K562 (cell line): ENCODE results near the gene GOLGA2. TPM values are rescaled to one million over a fixed set of nuclear protein-coding genes. Genes with fewer than 3 reads are reported as not detected.

Source experiments
- CLOCK ChIP-seq: fragments of 250-450 bp; sonication (Bioruptor Pico); IDR thresholded peaks from 2 replicates; pipeline ENCODE4 v1.4.0; 2020; ENCODE audit warnings: mild to moderate bottlenecking, moderate library complexity, borderline replicate concordance
- CTBP1 ChIP-seq: fragments of 450-650 bp; IDR thresholded peaks from 2 replicates; pipeline ENCODE4 v1.6.1; 2016; ENCODE audit warnings: borderline replicate concordance
- E2F8 ChIP-seq: fragments of 450-650 bp; IDR thresholded peaks from 2 replicates; pipeline ENCODE4 v1.7.1; 2018; ENCODE audit warnings: mild to moderate bottlenecking, low read depth; ENCODE audit not compliant: partially characterized antibody
- ETS1 ChIP-seq: conservative IDR thresholded peaks from 2 replicates; pipeline ENCODE4 v1.6.1; 2011; ENCODE audit warnings: low read depth, mild to moderate bottlenecking, low read length; ENCODE audit not compliant: control insufficient read depth
- FOXP4 ChIP-seq: sonication (generic); formaldehyde crosslinking; IDR thresholded peaks from 2 replicates; pipeline ENCODE4 v1.8.0; 2022; ENCODE audit warnings: mild to moderate bottlenecking, missing genetic modification reagents, borderline replicate concordance
- GABPB1 ChIP-seq: sonication (generic); formaldehyde crosslinking; IDR thresholded peaks from 2 replicates; pipeline ENCODE4 v1.8.0; 2022; ENCODE audit warnings: mild to moderate bottlenecking, missing genetic modification reagents
- NRF1 ChIP-seq, 2 experiments: fragments of 450-650 bp; IDR thresholded peaks in 1 of 2; conservative IDR thresholded peaks in 1 of 2; 2 replicates each; pipeline ENCODE4 v1.6.1; 2014; ENCODE audit warnings: mild to moderate bottlenecking in 2 of 2
- PHF8 ChIP-seq: fragments of 200-600 bp; sonication (generic); IDR thresholded peaks from 2 replicates; pipeline ENCODE4 v1.6.1; 2012; ENCODE audit warnings: mixed run types, mild to moderate bottlenecking, inconsistent platforms, low read length, moderate library complexity, borderline replicate concordance
- PML ChIP-seq: IDR thresholded peaks from 2 replicates; pipeline ENCODE4 v1.6.1; 2012; ENCODE audit warnings: low read length, inconsistent platforms
- POLR3A ChIP-seq: IDR thresholded peaks from 2 replicates; pipeline ENCODE4 v1.6.1; 2011; ENCODE audit warnings: borderline replicate concordance, mild to moderate bottlenecking, moderate library complexity; ENCODE audit not compliant: insufficient read length, insufficient read depth; ENCODE audit errors: extremely low read depth
- RUNX1 ChIP-seq: sonication (generic); IDR thresholded peaks from 2 replicates; pipeline ENCODE4 v1.6.1; 2016; ENCODE audit warnings: antibody characterized with exemption, low read depth
- STAT5A ChIP-seq: IDR thresholded peaks from 2 replicates; pipeline ENCODE4 v1.6.1; 2012; ENCODE audit warnings: low read length, inconsistent platforms, borderline replicate concordance
- SUPT5H ChIP-seq: fragments of 450-650 bp; IDR thresholded peaks from 2 replicates; pipeline ENCODE4 v1.6.1; 2016
- ZFP30 ChIP-seq: fragments of 250-450 bp; sonication (Bioruptor Pico); IDR thresholded peaks from 2 replicates; pipeline ENCODE4 v1.8.0; 2022; ENCODE audit warnings: moderate library complexity, mild to moderate bottlenecking, inconsistent platforms, borderline replicate concordance
- ZFP36 ChIP-seq: fragments of 150-350 bp; IDR thresholded peaks from 2 replicates; pipeline ENCODE4 v1.6.1; 2018; ENCODE audit warnings: low read length, low read depth; ENCODE audit not compliant: partially characterized antibody
- ZKSCAN3 ChIP-seq: fragments of 250-450 bp; sonication (Bioruptor Pico); IDR thresholded peaks from 2 replicates; pipeline ENCODE4 v1.4.0; 2020
- ZNF253 ChIP-seq: fragments of 250-450 bp; sonication (Bioruptor Pico); conservative IDR thresholded peaks from 2 replicates; pipeline ENCODE4 v1.6.1; 2021; ENCODE audit warnings: mild to moderate bottlenecking
- ZNF785 ChIP-seq: fragments of 250-450 bp; sonication (Bioruptor Pico); IDR thresholded peaks from 2 replicates; pipeline ENCODE4 v1.4.0; 2020; ENCODE audit warnings: mild to moderate bottlenecking
- ZZZ3 ChIP-seq: fragments of 450-650 bp; IDR thresholded peaks from 2 replicates; pipeline ENCODE4 v1.6.1; 2016; ENCODE audit warnings: antibody characterized with exemption, mild to moderate bottlenecking, moderate library complexity
- polyA plus RNA-seq, 8 experiments: library from polyadenylated mRNA; depleted of rRNA in 4 of 8; stranded (reverse) in 5 of 8; unstranded in 3 of 8; fragments of >200 nt; fragmentation: Nextera tagmentation in 2 of 8; fragmentation: Illumina TruSeq in 1 of 8; extraction: Ambion mirVana in 2 of 8; extraction: Trizol in 1 of 8; gene quantifications; 2 replicates each; pipeline versions ENCODE4 v1.2.1 to v1.2.3, GENCODE V29; 2011 to 2014; ENCODE audit warnings: inconsistent platforms in 1 of 8, missing spikeins in 1 of 8
- total RNA-seq, 7 experiments: library from RNA; depleted of rRNA in 6 of 7; stranded (reverse); fragments of >200 nt in 6 of 7; fragmentation: Illumina TruSeq in 2 of 7; extraction: Trizol in 2 of 7; gene quantifications; 2 replicates each; pipeline versions ENCODE4 v1.2.1 to v1.2.3, GENCODE V29; 2011 to 2021; ENCODE audit warnings: low replicate concordance in 1 of 7

The GOLGA2 gene
- total and polyA plus RNA-seq, 9 of the 15 experiments (the other 6 are each of a cell fraction or from before 2014, with no cell fraction given), result 15.7 to 138 (median 76.0) TPM

- TF ChIP-seq FOXP4 (CRISPR knock-in tag) (no peak), GABPB1 (CRISPR knock-in tag) (no peak), SUPT5H (peak; percentile 50), ZFP36 (peak; percentile 4), ZZZ3 (no peak), ZFP30 (CRISPR knock-in tag) (no peak), ZKSCAN3 (CRISPR knock-in tag) (no peak), ZNF253 (CRISPR knock-in tag) (no peak), CTBP1 (no peak), STAT5A (peak; percentile 74; the same call in 1 of the 2 replicates), PML (0 out of 2 replicates have a peak, but pooled peaks have one; percentile 20), RUNX1 (no peak), PHF8 (no peak; the same call in 1 of the 2 replicates), POLR3A (no peak), E2F8 (no peak), ZNF785 (CRISPR knock-in tag) (no peak), ETS1 (no peak), NRF1 (conservative IDR thresholded peaks at IDR 0.05 in 1 of 2, IDR thresholded peaks at IDR 0.05 in 1 of 2) (peak; percentile 48 to 52; a peak in 2 of 4 replicates), CLOCK (CRISPR knock-in tag) (no peak)
Observed at GRCh38 chr9:128254362-128254761, 21.4 kb downstream of the GOLGA2 start (continued).
